Muscle of back (tissue), 11 donors: ENCODE results near the gene RHBDD3. TPM values are rescaled to one million over a fixed set of nuclear protein-coding genes. Genes with fewer than 3 reads are reported as not detected.
"Not testable (repeated sequence)": the region's sequence is repeated elsewhere in the genome, so short reads cannot be mapped to it uniquely, and the experiment has no call there.

ENCODE experiments used
- DNase-seq, 3 donors: peaks; one replicate each; pipeline versions ENCODE4 v3.0.0 to v3.0.0-alpha.2; 2013
- polyA plus RNA-seq, 10 donors: library from polyadenylated mRNA; unstranded; fragments of 120-200 nt; gene quantifications; one replicate each; pipeline ENCODE4 v1.2.1, GENCODE V29; 2013; ENCODE audit not compliant: insufficient read length in 10 of 10

The RHBDD3 gene
- polyA plus RNA-seq, 10 donors = 18.1 to 25.4 (median 21.7) TPM

GRCh38 chr22:29219881-29220670 lies 47.7 kb downstream of the RHBDD3 start:
- no peak for DNase-seq

- DNase-seq = not testable (repeated sequence)
These were observed 48.4 kb downstream of the RHBDD3 start for GRCh38 chr22:29219409-29219782.

- no peak for DNase-seq
These were observed 48.9 kb downstream of the RHBDD3 start for GRCh38 chr22:29218758-29219408.

GRCh38 chr22:29217827-29218757 lies 49.7 kb downstream of the RHBDD3 start:
- DNase-seq = no peak

GRCh38 chr22:29216873-29217666 lies 50.7 kb downstream of the RHBDD3 start:
- DNase-seq = no peak

GRCh38 chr22:29216011-29216872 lies 51.5 kb downstream of the RHBDD3 start:
- DNase-seq = no peak

GRCh38 chr22:29215012-29215860 lies 52.5 kb downstream of the RHBDD3 start:
- no peak for DNase-seq

GRCh38 chr22:29214232-29214631 lies 53.5 kb downstream of the RHBDD3 start:
- DNase-seq = no peak

- no peak for DNase-seq
These were observed 54.3 kb downstream of the RHBDD3 start for GRCh38 chr22:29213493-29213892.

GRCh38 chr22:29212743-29213142 lies 55.0 kb downstream of the RHBDD3 start:
- no peak for DNase-seq

- DNase-seq = no peak
These were observed 56.3 kb downstream of the RHBDD3 start for GRCh38 chr22:29211466-29211865.

GRCh38 chr22:29211066-29211465 lies 56.7 kb downstream of the RHBDD3 start:
- DNase-seq = no peak

Other genes with a start within 250 kb of the RHBDD3 start
- gene C22orf31, start 206.2 kb downstream of the RHBDD3 start, polyA plus RNA-seq = 1 to 10 TPM; 1.1 to 2.4 (median 1.6) TPM
- gene KREMEN1, start 194.9 kb downstream of the RHBDD3 start, polyA plus RNA-seq = 10 to 100 TPM; 59.9 to 97.7 (median 82.0) TPM
- gene EMID1, start 62.1 kb downstream of the RHBDD3 start, polyA plus RNA-seq = 10 to 100 TPM in 1 of 10 donors, 1 to 10 TPM in 9; 5.5 to 10.7 (median 6.5) TPM
- 100 to 1,000 TPM; 133 to 217 (median 165) TPM for gene EWSR1, start 287 bp upstream of the RHBDD3 start, polyA plus RNA-seq
- gene GAS2L1, start 38.7 kb upstream of the RHBDD3 start, polyA plus RNA-seq = 10 to 100 TPM in 6 of 10 donors, 1 to 10 TPM in 4; 8.1 to 15.9 (median 11.9) TPM
- 1 to 10 TPM; 1.2 to 3.1 (median 2.3) TPM for gene RASL10A, start 47.7 kb upstream of the RHBDD3 start, polyA plus RNA-seq
- 10 to 100 TPM; 22.2 to 31.5 (median 26.2) TPM for gene AP1B1, start 120.6 kb upstream of the RHBDD3 start, polyA plus RNA-seq
- under 1 TPM in 7 of 10 donors, not detected in 3; 0.12 to 0.51 (median 0.42) TPM for gene RFPL1, start 170.6 kb upstream of the RHBDD3 start, polyA plus RNA-seq
- 1 to 10 TPM in 9 of 10 donors, under 1 TPM in 1; 0.29 to 6.5 (median 3.1) TPM for gene NEFH, start 212.2 kb upstream of the RHBDD3 start, polyA plus RNA-seq